Fibroblast of lung (primary cell): ENCODE data around the gene EOGT. TPM values are rescaled to one million over a fixed set of nuclear protein-coding genes. Genes with fewer than 3 reads are reported as not detected.

Experiments
- DNase-seq, 2 donors: peaks; one replicate each; pipeline versions ENCODE4 v3.0.0 to v3.0.0-alpha.2; 2010; ENCODE audit warnings: low read depth in 2 of 2
- H2AFZ ChIP-seq: 2 replicates; pipeline ENCODE4 v1.5.1; 2012; ENCODE audit warnings: low read length, control low read depth, inconsistent platforms
- H3K27ac ChIP-seq: 2 replicates; pipeline ENCODE4 v1.5.1; 2011; ENCODE audit warnings: low read length, control low read depth; ENCODE audit not compliant: insufficient read depth
- H3K27me3 ChIP-seq: 2 replicates; pipeline ENCODE4 v1.5.1; 2011; ENCODE audit warnings: mild to moderate bottlenecking, low read length; ENCODE audit not compliant: control insufficient read depth, insufficient read depth
- H3K36me3 ChIP-seq: 2 replicates; pipeline ENCODE4 v1.5.1; 2011; ENCODE audit warnings: low read length; ENCODE audit not compliant: control insufficient read depth, insufficient read depth
- H3K4me1 ChIP-seq: 2 replicates; pipeline ENCODE4 v1.5.1; 2011; ENCODE audit warnings: low read length; ENCODE audit not compliant: control insufficient read depth, insufficient read depth; ENCODE audit errors: extremely low read depth
- H3K4me2 ChIP-seq: 2 replicates; pipeline ENCODE4 v1.5.1; 2011; ENCODE audit warnings: low read length, control low read depth; ENCODE audit not compliant: insufficient read depth; ENCODE audit errors: extremely low read depth
- H3K4me3 ChIP-seq, 4 experiments: fragments of 200-600 bp in 1 of 4; sonication (generic) in 1 of 4; replicated peaks in 1 of 4; 2 replicates each; pipeline ENCODE4 v1.5.1; 2011 to 2016; ENCODE audit warnings: low read length in 4 of 4, low read depth in 3 of 4, mild to moderate bottlenecking in 3 of 4, control low read depth in 2 of 4, inconsistent platforms in 1 of 4, mixed read lengths in 1 of 4; ENCODE audit not compliant: insufficient read depth in 1 of 4; ENCODE audit errors: control extremely low read depth in 1 of 4
- H3K79me2 ChIP-seq: 2 replicates; pipeline ENCODE4 v1.5.1; 2012; ENCODE audit warnings: mild to moderate bottlenecking, low read length, inconsistent platforms; ENCODE audit not compliant: control insufficient read depth, insufficient read depth
- H3K9ac ChIP-seq: 2 replicates; pipeline ENCODE4 v1.5.1; 2011; ENCODE audit warnings: mild to moderate bottlenecking, low read length, control low read depth; ENCODE audit not compliant: insufficient read depth
- H3K9me3 ChIP-seq: 2 replicates; pipeline ENCODE4 v1.5.1; 2012; ENCODE audit warnings: low read depth, low read length; ENCODE audit not compliant: control insufficient read depth, insufficient read depth
- H4K20me1 ChIP-seq: 2 replicates; pipeline ENCODE4 v1.5.1; 2011; ENCODE audit warnings: low read length; ENCODE audit not compliant: control insufficient read depth, insufficient read depth; ENCODE audit errors: extremely low read depth
- EZH2 ChIP-seq: IDR thresholded peaks from 2 replicates; pipeline ENCODE4 v1.5.1; 2012; ENCODE audit warnings: low read length, control low read depth, mild to moderate bottlenecking; ENCODE audit errors: missing control alignments
- polyA plus RNA-seq, 2 donors: library from polyadenylated mRNA; depleted of rRNA in 1 of 2; stranded (reverse) in 1 of 2; unstranded in 1 of 2; fragments of >200 nt; gene quantifications; 2 replicates each; pipeline ENCODE4 v1.2.1, GENCODE V29; 2011 to 2012; ENCODE audit warnings: missing spikeins in 1 of 2
- total RNA-seq: library from RNA; depleted of rRNA; stranded (reverse); fragments of >200 nt; gene quantifications from 2 replicates; pipeline ENCODE4 v1.2.1, GENCODE V29; 2014
- TF ChIP-seq, protein P1 (sequence below), 2 donors: IDR thresholded peaks in 1 of 2; conservative IDR thresholded peaks in 1 of 2; 1 replicate in 1 of 2; 2 replicates in 1 of 2; pipeline ENCODE4 v1.5.1; 2011 to 2012; ENCODE audit warnings: low read length in 2 of 2, control low read depth in 1 of 2, inconsistent platforms in 1 of 2, low read depth in 1 of 2, mild to moderate bottlenecking in 1 of 2

Gene EOGT
- total and polyA plus RNA-seq, 2 donors (not counting 1 experiment from before 2014, with no cell fraction given): 30.6 to 50.9 TPM

- H4K20me1 ChIP-seq: no peaks in the 10 kb centered on the region
- no peaks in the 10 kb centered on the region for H3K4me1 ChIP-seq
- TF ChIP-seq, protein P1, sequence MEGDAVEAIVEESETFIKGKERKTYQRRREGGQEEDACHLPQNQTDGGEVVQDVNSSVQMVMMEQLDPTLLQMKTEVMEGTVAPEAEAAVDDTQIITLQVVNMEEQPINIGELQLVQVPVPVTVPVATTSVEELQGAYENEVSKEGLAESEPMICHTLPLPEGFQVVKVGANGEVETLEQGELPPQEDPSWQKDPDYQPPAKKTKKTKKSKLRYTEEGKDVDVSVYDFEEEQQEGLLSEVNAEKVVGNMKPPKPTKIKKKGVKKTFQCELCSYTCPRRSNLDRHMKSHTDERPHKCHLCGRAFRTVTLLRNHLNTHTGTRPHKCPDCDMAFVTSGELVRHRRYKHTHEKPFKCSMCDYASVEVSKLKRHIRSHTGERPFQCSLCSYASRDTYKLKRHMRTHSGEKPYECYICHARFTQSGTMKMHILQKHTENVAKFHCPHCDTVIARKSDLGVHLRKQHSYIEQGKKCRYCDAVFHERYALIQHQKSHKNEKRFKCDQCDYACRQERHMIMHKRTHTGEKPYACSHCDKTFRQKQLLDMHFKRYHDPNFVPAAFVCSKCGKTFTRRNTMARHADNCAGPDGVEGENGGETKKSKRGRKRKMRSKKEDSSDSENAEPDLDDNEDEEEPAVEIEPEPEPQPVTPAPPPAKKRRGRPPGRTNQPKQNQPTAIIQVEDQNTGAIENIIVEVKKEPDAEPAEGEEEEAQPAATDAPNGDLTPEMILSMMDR (conservative IDR thresholded peaks at IDR 0.05 in 1 of 2, IDR thresholded peaks at IDR 0.05 in 1 of 2; ENCODE audit: low read depth in 1 of 2, low read length in 2 of 2): no peak
- no peak for TF ChIP-seq EZH2
- no peaks in the 10 kb centered on the region for H3K27me3 ChIP-seq
- DNase-seq: no peak
- H3K36me3 ChIP-seq: no peaks in the 10 kb centered on the region
- no peak overlapping the region for H3K9ac ChIP-seq
- H3K4me2 ChIP-seq: no peak overlapping the region
- no peak overlapping the region for H2AFZ ChIP-seq
- H3K79me2 ChIP-seq: no peaks in the 10 kb centered on the region
- no peak overlapping the region for H3K27ac ChIP-seq
- H3K9me3 ChIP-seq: no peaks in the 10 kb centered on the region
- no peak overlapping the region for H3K4me3 ChIP-seq
Measured at GRCh38 chr3:68943753-68944500, 69.6 kb downstream of the EOGT start.

- no peak for DNase-seq
- no peak overlapping the region for H3K27ac ChIP-seq
- no peaks in the 10 kb centered on the region for H3K4me1 ChIP-seq
- H2AFZ ChIP-seq: no peak overlapping the region
- no peak overlapping the region for H3K4me2 ChIP-seq
- H4K20me1 ChIP-seq: no peaks in the 10 kb centered on the region
- peaks cover 2% of the 10 kb centered on the region for H3K27me3 ChIP-seq
- TF ChIP-seq, protein P1 (conservative IDR thresholded peaks at IDR 0.05 in 1 of 2, IDR thresholded peaks at IDR 0.05 in 1 of 2; ENCODE audit: low read depth in 1 of 2, low read length in 2 of 2): no peak
- TF ChIP-seq EZH2: no peak
- H3K9me3 ChIP-seq: no peaks in the 10 kb centered on the region
- H3K36me3 ChIP-seq: no peaks in the 10 kb centered on the region
- no peaks in the 10 kb centered on the region for H3K79me2 ChIP-seq
- H3K4me3 ChIP-seq: no peak overlapping the region
- no peak overlapping the region for H3K9ac ChIP-seq
Measured at GRCh38 chr3:68941055-68941454, 72.4 kb downstream of the EOGT start.

GRCh38 chr3:68936856-68937255 is 76.6 kb downstream of the EOGT start:
- H3K9ac ChIP-seq: no peak overlapping the region
- no peak overlapping the region for H3K4me2 ChIP-seq
- H3K4me1 ChIP-seq: no peaks in the 10 kb centered on the region
- DNase-seq: peak in 1 of 2 donors; percentile 14
- H3K4me3 ChIP-seq: no peak overlapping the region
- no peaks in the 10 kb centered on the region for H3K79me2 ChIP-seq
- H3K36me3 ChIP-seq: no peaks in the 10 kb centered on the region
- H3K27ac ChIP-seq: no peak overlapping the region
- H4K20me1 ChIP-seq: no peaks in the 10 kb centered on the region
- no peak for TF ChIP-seq EZH2
- TF ChIP-seq, protein P1 (conservative IDR thresholded peaks at IDR 0.05 in 1 of 2, IDR thresholded peaks at IDR 0.05 in 1 of 2; ENCODE audit: low read depth in 1 of 2, low read length in 2 of 2): no peak
- peaks cover 15% of the 10 kb centered on the region for H3K27me3 ChIP-seq
- no peaks in the 10 kb centered on the region for H3K9me3 ChIP-seq
- no peak overlapping the region for H2AFZ ChIP-seq
